GM19328 (cell line): ENCODE measurements around the gene ACAA2.

ENCODE experiments used
- ATAC-seq: cut with Tn5 transposase; IDR thresholded peaks from one replicate; pipeline ENCODE4 v1.9.1; 2021; ENCODE audit warnings: mild to moderate bottlenecking, moderate library complexity; ENCODE audit not compliant: unreplicated experiment

Gene ACAA2, protein sequence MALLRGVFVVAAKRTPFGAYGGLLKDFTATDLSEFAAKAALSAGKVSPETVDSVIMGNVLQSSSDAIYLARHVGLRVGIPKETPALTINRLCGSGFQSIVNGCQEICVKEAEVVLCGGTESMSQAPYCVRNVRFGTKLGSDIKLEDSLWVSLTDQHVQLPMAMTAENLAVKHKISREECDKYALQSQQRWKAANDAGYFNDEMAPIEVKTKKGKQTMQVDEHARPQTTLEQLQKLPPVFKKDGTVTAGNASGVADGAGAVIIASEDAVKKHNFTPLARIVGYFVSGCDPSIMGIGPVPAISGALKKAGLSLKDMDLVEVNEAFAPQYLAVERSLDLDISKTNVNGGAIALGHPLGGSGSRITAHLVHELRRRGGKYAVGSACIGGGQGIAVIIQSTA

DNA sequence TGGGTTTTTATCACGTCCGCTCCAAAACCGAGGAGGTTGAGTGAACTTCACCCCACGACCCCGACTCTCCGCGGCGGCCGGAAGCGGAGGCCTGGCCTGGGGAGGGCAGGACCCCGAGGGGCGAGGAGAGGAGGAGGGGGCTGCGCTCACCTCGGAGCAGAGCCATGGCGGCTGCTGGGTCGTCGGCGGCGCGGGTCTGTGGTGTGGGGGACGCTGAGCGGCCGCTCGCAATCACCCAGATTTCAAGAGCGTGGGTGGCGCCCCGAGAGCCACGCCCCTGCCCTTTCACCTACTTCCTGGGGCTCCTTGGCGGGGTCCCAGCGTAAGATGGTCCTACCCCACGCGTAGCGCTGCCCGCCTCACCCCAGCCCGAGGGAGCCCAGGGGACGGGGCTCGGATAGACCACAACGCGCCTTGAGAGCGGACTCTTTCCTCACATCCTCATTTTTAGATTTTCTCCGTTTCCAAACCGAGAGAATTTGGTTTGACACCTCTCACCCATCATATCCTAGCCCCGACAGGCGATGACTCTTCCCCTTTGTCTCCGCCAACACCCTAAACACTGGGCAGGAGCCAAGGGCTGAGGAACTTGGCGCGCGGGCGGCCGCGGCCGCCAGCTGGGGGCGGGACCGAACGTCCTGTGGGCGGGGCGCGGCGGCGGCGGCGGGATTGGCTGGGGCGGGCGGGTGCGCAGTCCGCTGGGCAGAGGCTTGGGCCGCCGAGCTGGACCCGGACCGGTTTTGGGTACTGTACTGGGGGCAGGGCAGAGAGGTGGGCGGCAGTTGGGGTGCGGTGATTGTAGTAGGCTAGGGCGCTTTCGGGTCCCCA, at the start of gene ACAA2:
Gene ACAA2 (minus strand): TSS at position 215 of the 828 bp plus-strand sequence. CDS start 49 bp downstream, at position 166.
- ATAC-seq, result peak; percentile 84

DNA sequence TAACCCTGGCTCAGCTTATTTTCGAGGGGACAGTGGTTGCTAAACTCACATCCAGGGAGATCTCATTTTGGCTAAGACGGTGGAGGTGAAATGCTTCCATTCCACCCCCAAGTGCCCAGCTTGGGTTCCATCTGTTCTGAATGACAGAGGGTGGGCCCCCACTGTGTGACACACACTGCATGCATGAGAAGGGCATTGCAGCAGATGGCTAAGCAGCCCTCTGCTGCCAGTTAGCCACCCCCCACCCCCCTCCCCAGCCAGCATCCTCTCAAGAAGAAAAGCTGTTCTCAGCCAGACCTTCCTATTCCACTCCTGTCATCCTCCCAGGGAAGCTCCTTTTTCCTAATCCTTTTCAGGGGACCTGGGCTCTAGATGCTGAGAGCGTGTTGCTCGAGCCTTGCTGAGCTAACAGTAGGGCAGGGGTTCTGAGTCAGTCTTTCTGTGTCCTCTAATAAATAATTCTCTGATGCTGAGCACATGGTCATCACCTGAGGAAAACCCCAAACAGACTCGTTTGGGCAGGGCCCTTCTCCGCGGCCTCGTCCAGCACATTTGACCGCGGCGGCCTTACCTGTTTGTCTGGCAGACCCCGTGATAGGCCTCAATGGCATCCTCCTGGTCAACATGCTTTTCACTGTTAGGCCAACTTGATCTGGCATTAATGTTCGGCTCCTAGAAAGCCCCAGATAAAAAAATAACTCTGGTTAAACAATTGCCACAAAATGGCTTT, 49.5 kb upstream of the ACAA2 start:
- ATAC-seq, result no peak

DNA sequence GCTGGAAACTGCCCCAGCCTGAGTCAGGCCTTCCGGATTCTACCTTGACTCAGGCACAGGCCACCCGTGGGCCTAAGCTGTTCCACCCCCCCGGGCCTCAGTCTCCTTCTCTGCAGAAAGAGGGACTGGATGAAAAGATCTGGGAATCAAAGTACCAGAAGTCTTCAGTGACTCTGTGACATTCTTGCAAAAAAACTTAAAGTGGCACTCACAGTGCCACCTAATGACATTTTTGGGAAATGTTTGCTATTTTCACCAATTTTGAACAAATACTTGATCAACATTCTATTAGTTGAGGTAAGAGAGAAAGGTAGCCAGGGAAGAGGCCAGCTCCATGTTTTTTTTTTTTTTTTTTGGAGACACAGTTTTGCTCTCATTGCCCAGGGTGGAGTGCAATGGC, 48.3 kb upstream of the ACAA2 start:
- no peak for ATAC-seq

DNA sequence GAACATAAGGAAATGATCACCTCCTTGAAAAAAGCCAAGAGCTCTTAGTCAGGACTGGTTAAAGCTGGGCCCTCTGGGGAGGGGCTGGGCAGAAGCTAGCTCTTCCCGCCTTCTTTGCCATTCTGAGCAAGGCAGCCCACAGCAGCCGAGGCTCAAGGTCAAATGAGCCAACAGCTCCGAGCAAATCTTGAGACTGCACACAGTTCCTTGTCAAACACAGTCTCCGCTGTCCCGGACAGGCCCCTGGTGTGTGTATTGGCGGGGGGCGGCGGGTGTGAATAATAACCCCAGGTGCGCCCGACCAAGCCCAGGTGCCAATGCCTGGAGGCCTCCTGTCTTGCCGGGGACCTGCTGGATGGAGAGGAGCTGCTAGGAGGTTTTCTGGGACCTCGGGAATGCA, 46.4 kb upstream of the ACAA2 start:
- ATAC-seq, result no peak

DNA sequence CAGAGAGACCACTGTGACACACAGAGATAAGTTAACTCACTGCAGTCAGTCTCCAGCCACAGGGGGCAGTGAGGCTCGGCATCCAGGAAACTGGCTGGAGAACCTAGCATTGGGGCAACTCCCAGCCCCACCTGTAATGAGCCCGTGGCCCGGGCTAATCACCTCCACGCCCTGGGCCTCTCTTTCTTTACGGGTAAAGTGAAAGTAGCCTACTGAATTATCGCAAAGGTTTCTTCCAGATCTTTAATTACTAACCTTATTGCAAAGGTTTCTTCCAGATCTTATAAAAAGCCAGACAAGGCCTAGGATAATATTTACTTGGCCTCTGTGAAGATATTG, 45.7 kb upstream of the ACAA2 start:
- no peak for ATAC-seq

DNA sequence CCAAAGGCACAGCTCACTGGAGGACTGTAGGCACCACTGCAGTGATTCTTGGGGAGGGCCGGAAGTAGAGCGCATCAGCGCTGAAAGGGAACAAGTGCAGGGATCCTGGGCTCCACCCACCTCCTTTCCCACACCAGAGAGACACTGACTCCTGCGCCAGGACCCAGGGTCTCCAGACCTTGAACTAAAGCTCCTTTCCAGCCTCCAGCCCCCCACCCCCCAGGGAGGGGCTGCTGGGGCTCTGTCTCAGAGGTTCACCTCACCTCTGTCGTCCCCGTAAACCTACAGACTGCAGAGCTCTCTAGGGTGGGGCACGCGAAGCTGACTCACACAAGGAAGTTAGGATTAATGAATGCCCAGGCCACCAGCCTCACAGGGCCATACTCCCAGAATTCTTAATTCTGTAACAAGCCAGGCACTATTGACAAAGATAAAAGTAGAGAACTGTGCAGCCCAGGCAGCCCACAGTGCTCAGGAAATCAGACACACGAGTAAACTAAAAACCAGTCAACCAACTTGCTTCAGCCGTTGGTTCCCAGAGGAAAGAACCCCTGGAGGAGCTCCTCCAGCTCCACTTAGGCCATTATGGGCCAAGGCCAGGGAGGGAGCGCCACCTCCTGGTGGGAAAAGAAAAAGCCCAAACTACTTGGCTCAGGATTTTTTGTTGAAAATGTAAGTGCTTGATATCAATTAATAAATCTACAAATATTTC, 45.1 kb upstream of the ACAA2 start:
- no peak for ATAC-seq

DNA sequence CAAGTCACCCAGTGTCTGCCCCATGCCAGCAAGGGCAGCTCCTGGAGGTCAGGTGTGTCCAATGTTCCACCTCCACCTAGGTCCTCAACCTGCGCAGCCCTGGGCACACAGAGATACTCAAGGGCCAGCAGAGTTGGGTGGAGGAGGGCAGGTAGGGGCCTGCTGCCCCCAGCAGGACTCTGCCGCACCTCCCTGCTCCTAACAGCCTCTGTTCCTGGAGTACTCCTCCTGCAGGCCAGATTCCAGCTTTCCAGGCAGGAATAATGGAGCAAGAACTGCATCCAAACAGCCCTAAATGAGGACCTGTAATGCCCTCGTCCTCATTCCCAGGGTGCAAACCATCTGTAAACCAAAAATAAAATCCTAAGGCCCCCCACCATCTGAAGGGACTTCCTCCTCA, 44.4 kb upstream of the ACAA2 start:
- ATAC-seq, result no peak

DNA sequence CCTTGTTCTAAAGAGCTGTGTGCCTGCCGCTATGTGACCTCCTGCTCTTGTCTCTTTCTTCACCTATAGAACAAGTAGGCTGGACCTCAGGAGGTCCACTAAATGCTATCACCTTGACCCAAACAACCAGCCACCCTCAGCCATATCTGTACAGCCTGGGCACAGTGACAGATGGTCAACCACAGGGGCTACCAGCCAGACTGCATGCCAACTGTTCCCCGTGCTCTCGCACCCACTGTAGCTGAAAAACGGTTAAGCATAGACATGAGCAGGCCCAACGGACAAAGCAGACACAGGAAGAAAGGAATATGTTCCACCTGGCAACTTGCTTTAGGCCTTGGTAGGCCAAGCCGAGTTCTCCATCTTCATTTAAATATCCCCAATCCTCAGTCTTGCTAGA, 43.2 kb upstream of the ACAA2 start:
- no peak for ATAC-seq

DNA sequence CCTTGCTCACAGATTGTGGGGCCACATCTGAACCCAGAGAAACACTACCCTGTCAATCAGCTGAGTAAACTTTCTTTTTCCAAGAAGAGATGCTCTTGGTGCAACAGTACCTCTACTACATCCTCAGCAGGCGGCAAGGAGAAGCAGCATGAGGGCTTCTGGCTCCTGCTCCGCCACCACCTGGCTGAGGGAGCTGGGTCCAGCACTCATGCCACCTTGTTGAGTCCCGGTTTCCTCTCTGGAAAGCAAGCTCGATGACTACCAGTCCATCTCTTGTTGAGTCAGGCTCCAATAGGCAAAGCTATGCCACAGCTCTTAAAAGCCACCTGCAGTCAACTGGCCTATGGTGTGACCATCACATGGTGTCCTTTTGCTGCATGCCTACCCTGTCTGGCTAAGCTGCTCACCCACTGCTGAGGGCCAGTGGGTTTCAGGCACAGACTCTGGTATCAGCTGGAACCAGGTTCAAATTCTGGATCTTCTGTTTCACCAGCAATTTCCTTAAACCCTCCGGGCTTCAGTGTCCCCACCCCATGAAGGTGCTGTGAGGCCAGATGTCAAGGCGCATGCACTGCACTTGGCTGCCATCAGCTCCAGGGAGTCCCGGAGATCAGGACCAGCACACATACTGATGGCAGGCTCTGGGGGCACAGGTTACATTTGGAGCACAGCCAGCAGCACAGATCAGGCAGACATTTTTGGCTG, 42.5 kb upstream of the ACAA2 start:
- ATAC-seq, result no peak

DNA sequence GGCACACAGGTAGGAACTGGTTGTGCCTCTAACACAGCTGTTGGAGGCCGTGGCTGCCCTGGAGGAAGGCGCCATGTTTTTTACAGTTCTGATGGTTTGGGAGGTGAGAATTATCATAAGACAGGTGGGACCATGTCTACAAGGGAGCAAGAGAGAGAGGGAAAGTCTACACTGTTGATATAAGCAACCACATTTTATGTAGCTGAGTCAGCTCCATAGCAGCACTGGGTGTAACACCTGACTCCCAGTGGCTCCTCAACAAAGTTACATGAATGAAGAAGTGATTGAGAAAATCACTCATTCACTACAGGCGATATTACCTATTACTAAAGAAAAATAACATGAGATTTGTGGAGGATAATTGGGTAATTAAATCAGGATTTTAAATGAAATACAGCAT, 41.3 kb upstream of the ACAA2 start:
- ATAC-seq, result no peak

DNA sequence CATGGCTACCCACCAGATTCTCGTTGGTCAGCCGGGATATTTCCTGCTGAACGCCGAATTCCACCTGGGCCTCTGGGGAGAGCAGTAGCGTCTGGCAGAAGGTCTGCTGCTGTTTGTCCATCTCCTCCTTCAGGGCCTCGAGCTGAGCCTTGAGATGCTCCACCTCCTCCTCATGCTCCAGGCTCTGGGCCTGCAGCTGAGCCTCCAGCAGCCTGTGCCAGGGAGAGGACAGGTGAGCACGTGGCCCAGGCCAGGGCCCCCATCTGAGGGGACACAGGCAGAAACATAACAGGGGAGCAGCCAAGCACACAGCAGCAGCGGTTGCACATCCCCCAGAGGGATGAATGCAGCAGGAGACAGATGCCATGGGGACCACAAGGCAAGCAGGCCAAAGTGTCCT, 40.1 kb upstream of the ACAA2 start:
- ATAC-seq, result no peak

DNA sequence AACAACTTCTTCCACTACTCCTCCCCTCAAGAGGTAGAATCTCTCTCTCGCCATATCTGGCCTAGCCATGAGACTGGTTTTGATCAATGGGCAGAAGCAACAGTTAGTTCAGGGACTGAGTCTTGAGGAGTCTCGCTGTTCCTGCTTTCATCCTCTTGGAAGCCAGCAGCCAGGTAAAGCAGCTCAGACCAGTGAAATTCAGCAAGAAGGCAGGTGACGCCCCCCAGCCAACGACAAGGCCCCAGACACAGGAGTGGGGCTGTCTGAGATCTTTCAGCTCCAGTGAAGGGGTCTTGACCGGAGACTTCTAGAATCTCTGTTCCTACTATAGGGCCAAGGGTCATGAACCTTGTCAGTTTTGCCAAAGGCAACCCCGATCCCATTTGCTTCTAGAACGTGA, 39.7 kb upstream of the ACAA2 start:
- ATAC-seq, result no peak

DNA sequence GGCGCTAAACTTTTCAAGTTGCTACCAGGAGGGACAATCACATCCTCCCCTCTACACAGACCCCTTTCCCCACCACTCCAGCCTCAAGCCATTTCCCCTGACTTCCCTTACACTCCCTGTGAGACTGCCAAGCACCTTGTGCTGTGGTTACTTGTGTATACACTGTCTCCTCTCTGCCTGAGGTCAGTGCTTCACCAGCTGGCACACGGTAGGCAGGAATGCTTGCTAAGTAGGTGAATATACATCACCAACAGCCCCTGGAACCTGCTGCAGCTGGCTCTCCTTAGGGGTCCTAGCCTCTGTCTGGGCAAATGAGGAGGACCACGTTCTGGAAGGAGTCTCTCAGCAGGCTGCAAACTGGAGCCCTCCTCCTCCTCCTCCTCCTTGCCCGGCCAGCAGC, 38.3 kb upstream of the ACAA2 start:
- no peak for ATAC-seq

DNA sequence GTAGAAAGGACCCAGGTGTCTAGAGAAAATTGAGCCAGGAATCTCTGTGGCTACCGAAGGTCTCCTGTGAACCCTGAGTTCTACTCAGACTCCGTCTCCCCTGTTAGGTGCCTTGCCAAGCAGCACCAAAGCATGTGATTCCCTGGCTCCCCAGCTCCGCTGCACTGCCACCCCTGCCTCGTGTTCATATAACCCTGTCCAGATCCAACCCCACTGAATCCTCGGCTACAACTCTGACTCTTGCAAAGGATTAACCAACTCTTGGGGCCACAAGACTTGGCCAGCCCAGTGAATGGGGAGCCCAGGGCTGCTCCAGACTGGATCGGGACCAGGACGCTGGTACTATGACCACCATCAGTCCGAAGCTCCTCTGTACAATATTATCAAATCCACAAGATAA, 37.3 kb upstream of the ACAA2 start:
- no peak for ATAC-seq

DNA sequence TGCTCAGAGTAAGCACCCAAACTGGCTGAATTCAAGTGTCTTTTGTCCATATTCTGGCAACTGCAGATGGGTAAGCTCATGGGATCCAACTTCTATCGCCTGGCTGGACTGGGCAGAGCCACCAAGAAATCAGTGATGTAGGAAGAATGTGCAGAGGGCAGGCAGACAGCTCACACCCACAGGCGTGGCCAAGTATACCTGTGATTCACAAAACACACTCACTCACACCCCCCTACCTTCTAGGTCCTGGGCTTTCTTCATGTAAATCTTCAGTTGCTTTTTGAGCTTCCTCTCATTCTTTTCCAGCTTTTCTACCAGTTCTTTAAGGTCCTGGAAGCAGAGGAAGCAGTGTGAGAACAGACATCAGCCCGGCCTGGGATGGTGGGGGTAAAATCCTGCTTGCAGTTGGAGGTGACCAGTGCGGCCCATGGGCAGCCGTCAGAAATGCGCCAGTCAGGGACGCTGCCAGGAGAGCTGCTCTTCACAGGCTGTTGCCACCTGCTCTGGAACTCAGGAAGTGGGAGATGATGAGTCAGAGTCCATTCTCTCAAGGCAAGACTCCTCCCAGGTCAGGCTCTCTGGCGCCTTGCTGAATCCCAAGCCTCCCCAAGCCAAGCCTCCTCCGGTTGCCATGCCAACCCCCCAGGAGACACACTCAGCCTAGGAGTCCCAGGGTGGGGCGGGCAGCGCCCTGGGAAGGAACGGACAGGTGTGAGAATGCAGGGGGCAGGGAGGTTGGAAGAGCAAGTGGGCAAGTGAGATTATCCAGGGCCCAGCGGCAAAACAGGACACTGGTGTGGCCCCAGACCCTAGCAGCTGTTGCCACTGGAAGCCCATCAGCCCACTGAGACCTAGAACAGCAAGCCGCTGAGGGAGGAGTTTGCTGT, 36.2 kb upstream of the ACAA2 start:
- ATAC-seq, result no peak

DNA sequence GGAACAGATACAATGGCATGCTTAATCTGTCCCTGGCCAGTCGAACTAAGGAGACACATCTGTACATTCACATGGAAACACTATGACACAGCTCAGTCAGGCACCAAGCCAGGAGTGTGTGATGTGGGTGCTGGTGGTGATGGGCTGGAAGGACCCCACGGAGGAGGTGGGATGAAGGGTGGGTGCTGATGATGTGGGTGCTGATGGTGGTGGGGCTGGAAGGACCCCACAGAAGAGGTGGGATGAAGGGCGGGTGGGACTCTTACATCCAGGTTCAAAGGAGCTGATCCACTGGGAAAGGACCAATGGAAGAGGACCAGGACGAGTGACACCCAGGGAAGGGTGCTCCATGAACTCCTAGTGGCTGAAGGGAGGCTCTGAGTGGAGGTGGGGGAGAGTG, 34.8 kb upstream of the ACAA2 start:
- no peak for ATAC-seq

DNA sequence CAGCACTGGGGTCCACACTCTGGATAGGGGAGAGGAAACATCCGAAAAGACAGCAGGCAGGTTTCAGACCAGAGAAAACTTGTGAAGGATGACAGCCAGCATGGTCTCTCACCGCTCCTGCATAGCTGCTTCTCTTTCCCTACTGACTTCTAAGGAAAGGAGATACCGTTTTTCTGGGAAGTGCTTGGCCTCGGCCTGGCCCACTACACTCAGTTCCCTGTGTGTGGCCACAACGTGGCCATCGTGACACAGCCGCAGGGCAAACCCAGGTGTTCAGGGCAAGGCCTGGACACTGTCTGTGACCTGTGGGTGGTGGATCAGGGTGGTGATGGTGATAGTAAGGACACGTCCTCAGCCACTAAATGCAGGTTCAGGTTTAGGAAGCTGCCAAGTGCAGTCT, 34.2 kb upstream of the ACAA2 start:
- no peak for ATAC-seq

DNA sequence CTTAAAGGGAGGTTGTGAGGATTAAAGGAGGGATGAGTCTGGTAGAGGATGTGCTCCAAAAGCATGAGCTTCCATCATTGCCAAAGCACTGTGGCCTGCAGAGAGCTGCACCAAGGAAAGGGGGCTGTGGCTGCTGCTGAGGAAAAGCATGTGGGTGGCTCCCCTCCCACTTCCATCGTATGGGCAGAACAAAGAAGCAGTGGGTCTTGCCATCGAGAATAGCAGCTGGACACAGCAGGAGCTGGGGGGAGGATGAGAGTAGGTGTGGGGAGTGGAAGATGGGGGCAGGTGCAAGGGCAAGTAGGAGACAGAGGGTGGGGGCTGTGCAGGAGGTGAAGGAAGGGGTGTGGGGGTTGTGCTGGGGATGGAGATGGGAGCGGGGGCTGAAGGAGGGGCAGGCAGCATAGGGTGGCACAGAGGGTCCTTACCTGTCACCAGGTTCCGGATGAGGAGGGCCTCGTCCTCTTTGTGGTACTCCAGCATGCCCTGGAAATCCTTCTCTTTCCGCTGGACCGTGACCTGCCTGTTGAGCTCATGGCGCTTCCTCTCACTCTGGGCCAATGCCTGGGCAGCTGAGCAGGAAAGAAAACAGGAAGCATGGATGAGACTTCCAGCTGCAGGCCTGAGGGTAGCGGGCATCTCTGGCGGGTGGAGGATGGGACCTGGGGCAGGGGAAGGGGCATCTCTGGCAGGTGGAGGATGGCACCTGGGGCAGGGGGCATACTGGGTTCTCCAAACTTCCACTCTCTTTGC, 33.6 kb upstream of the ACAA2 start:
- ATAC-seq, result no peak

DNA sequence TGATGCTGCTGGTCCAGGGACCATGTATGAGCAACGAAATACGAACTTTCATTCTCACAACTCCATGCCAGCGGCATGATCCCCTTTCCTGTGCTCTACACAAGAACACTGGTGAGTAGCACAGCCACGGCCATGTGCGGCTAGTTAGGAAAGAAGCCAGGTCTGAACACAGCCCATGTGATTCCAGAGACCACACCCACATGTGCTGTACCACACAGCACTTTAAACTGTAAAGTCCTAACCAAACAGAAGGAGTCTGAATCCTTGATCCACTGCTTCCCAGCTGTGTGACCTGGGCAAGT, 33.0 kb upstream of the ACAA2 start:
- no peak for ATAC-seq
